ENCODE data around the gene NLRP11. TPM values are rescaled to one million over a fixed set of nuclear protein-coding genes. Genes with fewer than 3 reads are reported as not detected.

The NLRP11 gene
- total RNA-seq, 2 donors from 2014 or later = not detected

DNA sequence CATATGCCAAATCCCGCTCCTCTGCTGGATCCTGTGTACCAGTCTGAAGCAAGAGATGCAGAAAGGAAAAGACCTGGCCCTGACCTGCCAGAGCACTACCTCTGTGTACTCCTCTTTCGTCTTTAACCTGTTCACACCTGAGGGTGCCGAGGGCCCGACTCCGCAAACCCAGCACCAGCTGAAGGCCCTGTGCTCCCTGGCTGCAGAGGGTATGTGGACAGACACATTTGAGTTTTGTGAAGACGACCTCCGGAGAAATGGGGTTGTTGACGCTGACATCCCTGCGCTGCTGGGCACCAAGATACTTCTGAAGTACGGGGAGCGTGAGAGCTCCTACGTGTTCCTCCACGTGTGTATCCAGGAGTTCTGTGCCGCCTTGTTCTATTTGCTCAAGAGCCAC lies 26.6 kb upstream of the NLRP11 start:
- Histone ChIP-seq H3K27ac (no peak overlapping the region), H3K27me3 (no peaks in the 10 kb centered on the region), H3K4me1 (no peaks in the 10 kb centered on the region), H3K9me3 (no peaks in the 10 kb centered on the region), H3K36me3 (no peaks in the 10 kb centered on the region), H3K4me3 (no peak overlapping the region)
- TF ChIP-seq, protein P1, sequence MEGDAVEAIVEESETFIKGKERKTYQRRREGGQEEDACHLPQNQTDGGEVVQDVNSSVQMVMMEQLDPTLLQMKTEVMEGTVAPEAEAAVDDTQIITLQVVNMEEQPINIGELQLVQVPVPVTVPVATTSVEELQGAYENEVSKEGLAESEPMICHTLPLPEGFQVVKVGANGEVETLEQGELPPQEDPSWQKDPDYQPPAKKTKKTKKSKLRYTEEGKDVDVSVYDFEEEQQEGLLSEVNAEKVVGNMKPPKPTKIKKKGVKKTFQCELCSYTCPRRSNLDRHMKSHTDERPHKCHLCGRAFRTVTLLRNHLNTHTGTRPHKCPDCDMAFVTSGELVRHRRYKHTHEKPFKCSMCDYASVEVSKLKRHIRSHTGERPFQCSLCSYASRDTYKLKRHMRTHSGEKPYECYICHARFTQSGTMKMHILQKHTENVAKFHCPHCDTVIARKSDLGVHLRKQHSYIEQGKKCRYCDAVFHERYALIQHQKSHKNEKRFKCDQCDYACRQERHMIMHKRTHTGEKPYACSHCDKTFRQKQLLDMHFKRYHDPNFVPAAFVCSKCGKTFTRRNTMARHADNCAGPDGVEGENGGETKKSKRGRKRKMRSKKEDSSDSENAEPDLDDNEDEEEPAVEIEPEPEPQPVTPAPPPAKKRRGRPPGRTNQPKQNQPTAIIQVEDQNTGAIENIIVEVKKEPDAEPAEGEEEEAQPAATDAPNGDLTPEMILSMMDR (IDR thresholded peaks at IDR 0.05) = no peak
- DNase-seq (ENCODE audit: low spot score) = no peak

- DNase-seq (ENCODE audit: low spot score) = no peak
- no peak overlapping the region for H3K4me3 ChIP-seq
- no peaks in the 10 kb centered on the region for H3K4me1 ChIP-seq
- H3K36me3 ChIP-seq = no peaks in the 10 kb centered on the region
- no peaks in the 10 kb centered on the region for H3K9me3 ChIP-seq
- H3K27me3 ChIP-seq = no peaks in the 10 kb centered on the region
- no peak overlapping the region for H3K27ac ChIP-seq
- TF ChIP-seq, protein P1 (IDR thresholded peaks at IDR 0.05) = no peak
Observed at GRCh38 chr19:55857974-55858373, 26.2 kb upstream of the NLRP11 start.

GRCh38 chr19:55857149-55857548 lies 25.4 kb upstream of the NLRP11 start:
- Histone ChIP-seq H3K4me3 (no peak overlapping the region), H3K36me3 (no peaks in the 10 kb centered on the region), H3K27me3 (no peaks in the 10 kb centered on the region), H3K27ac (no peak overlapping the region), H3K9me3 (no peaks in the 10 kb centered on the region), H3K4me1 (no peaks in the 10 kb centered on the region)
- TF ChIP-seq, protein P1 (IDR thresholded peaks at IDR 0.05) = no peak
- no peak for DNase-seq (ENCODE audit: low spot score)

DNA sequence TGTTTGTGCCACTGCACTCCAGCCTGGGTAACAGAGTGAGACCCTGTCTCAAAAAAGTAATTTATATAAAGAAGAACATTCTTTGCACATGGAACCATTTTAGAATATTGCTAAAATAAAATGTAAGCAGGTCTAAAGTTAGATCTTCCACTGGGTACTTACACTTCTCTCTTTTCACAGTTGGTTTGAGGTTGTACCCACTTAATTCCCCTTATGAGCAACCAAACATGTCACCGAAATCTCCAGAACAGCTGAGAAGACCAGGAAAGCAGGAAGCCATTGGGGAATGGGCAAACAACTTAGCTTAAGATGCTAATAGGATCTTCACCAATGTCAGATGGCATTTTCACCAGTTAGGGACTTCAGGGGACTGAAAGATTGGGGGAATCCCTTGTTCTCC lies 23.4 kb upstream of the NLRP11 start:
- H3K9me3 ChIP-seq = no peaks in the 10 kb centered on the region
- no peaks in the 10 kb centered on the region for H3K4me1 ChIP-seq
- H3K4me3 ChIP-seq = no peak overlapping the region
- no peaks in the 10 kb centered on the region for H3K36me3 ChIP-seq
- DNase-seq (ENCODE audit: low spot score) = no peak
- H3K27ac ChIP-seq = no peak overlapping the region
- no peaks in the 10 kb centered on the region for H3K27me3 ChIP-seq
- TF ChIP-seq, protein P1 (IDR thresholded peaks at IDR 0.05) = no peak

DNA sequence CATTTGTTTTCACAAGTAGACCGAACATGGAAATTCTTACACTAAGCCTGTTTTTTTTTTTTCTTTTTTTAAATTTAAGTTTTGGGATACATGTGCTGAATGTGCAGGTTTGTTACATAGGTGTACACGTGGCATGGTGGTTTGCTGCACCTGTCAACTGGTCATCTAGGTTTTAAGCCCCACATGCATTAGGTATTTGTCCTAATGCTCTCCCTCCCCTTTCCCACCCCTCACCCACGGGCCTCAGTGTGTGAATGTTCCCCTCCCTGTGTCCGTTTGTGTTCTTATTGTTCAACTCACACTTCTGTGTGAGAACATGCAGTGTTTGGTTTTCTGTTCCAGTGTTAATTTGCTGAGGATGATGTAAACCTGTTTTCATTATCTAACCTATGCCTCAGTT lies 7.1 kb upstream of the NLRP11 start:
- TF ChIP-seq, protein P1 (IDR thresholded peaks at IDR 0.05) = no peak
- DNase-seq (ENCODE audit: low spot score) = no peak
- Histone ChIP-seq H3K9me3 (peaks cover 0 to 8% of the 10 kb centered on the region in 2 donors), H3K36me3 (no peaks in the 10 kb centered on the region), H3K27me3 (no peaks in the 10 kb centered on the region), H3K27ac (no peak overlapping the region), H3K4me1 (no peaks in the 10 kb centered on the region), H3K4me3 (no peak overlapping the region)

GRCh38 chr19:55838251-55838650 lies 6.5 kb upstream of the NLRP11 start:
- TF ChIP-seq, protein P1 (IDR thresholded peaks at IDR 0.05) = no peak
- no peaks in the 10 kb centered on the region for H3K4me1 ChIP-seq
- no peak for DNase-seq (ENCODE audit: low spot score)
- H3K36me3 ChIP-seq = no peaks in the 10 kb centered on the region
- no peak overlapping the region for H3K4me3 ChIP-seq
- H3K27ac ChIP-seq = no peak overlapping the region
- H3K9me3 ChIP-seq = peaks cover 0 to 6% of the 10 kb centered on the region in 2 donors
- H3K27me3 ChIP-seq = no peaks in the 10 kb centered on the region
